ENCODE measurements around the gene PALD1. TPM values are rescaled to one million over a fixed set of nuclear protein-coding genes. Genes with fewer than 3 reads are reported as not detected.

Gene PALD1
- total and polyA plus RNA-seq, 9 of the 15 experiments (the other 6 are each of a cell fraction or from before 2014, with no cell fraction given), result 0.03 to 0.29 (median 0.09) TPM; not detected in 2

GRCh38 chr10:70600512-70601395 lies 122.2 kb downstream of the PALD1 start (continued):
- TF ChIP-seq ZNF143 (CRISPR knock-in tag; IDR thresholded peaks at IDR 0.05) (no peak), ZC3H11A (IDR thresholded peaks at IDR 0.05; ENCODE audit: low read depth, low read length) (no peak), SMARCA4 (IDR thresholded peaks at IDR 0.05) (peak; percentile 30; the same call in 1 of the 2 replicates), ILK (tag; IDR thresholded peaks at IDR 0.05; ENCODE audit: borderline replicate concordance, low read depth) (no peak), HDAC2 (IDR thresholded peaks at IDR 0.05) (no peak), OTX1 (CRISPR knock-in tag; IDR thresholded peaks at IDR 0.05) (no peak), ZNF512 (tag; IDR thresholded peaks at IDR 0.05) (no peak), TEAD1 (CRISPR knock-in tag; IDR thresholded peaks at IDR 0.05) (no peak; a peak in 1 of 4 replicates), CC2D1A (IDR thresholded peaks at IDR 0.05) (no peak), ZNF318 (IDR thresholded peaks at IDR 0.05; ENCODE audit: borderline replicate concordance in 1 of 2, low read depth in 1 of 2) (no peak), SP1 (CRISPR knock-in tag; IDR thresholded peaks at IDR 0.05) (no peak), GTF2E2 (tag; IDR thresholded peaks at IDR 0.05) (no peak), ZNF507 (tag; conservative IDR thresholded peaks at IDR 0.05) (no peak), CSDE1 (IDR thresholded peaks at IDR 0.05) (no peak), RUNX1 (IDR thresholded peaks at IDR 0.05; ENCODE audit: low read depth) (no peak), CREM (IDR thresholded peaks at IDR 0.05; ENCODE audit: low read depth) (no peak), ASH1L (IDR thresholded peaks at IDR 0.05; ENCODE audit: borderline replicate concordance, low read depth, partially characterized antibody) (no peak), BRF1 (IDR thresholded peaks at IDR 0.05; ENCODE audit: borderline replicate concordance, extremely low read depth, insufficient read length) (no peak), CCAR2 (IDR thresholded peaks at IDR 0.05; ENCODE audit: low read depth, low read length) (no peak)
